ENCODE data around the gene TSACC. TPM values are rescaled to one million over a fixed set of nuclear protein-coding genes. Genes with fewer than 3 reads are reported as not detected.
"Not testable (repeated sequence)": the region's sequence is repeated elsewhere in the genome, so short reads cannot be mapped to it uniquely, and the experiment has no call there.

TSACC gene
- total and polyA plus RNA-seq, 2 donors = 0.27 to 0.71 TPM

- no peak for DNase-seq (ENCODE audit: low read depth in 6 of 9, low spot score in 9 of 9)
- Histone ChIP-seq H3K27me3 (ENCODE audit: control insufficient read depth in 2 of 2, insufficient read depth in 1 of 2, low read length in 1 of 2) (no peaks in the 10 kb centered on the region), H3K9me3 (ENCODE audit: control insufficient read depth in 2 of 2, insufficient read depth in 1 of 2, low read length in 1 of 2) (no peaks in the 10 kb centered on the region), H3K36me3 (ENCODE audit: control insufficient read depth in 2 of 2, insufficient read depth in 2 of 2, low read length in 1 of 2) (peaks cover 36 to 37% of the 10 kb centered on the region in 2 donors), H3K4me1 (ENCODE audit: control insufficient read depth in 2 of 2, insufficient read depth in 2 of 2, low read length in 2 of 2) (no peaks in the 10 kb centered on the region), H3K27ac (ENCODE audit: low read depth in 1 of 2, low read length in 1 of 2) (no peak overlapping the region), H3K4me3 (ENCODE audit: low read length in 2 of 2) (no peak overlapping the region)
- 93% methylated on average over 2 of the region's 2 CpGs for WGBS
These were observed 33.1 kb upstream of the TSACC start for GRCh38 chr1:156305215-156305614.

- peaks cover 0 to 3% of the 10 kb centered on the region in 2 donors for H3K9me3 ChIP-seq (ENCODE audit: control insufficient read depth in 2 of 2, insufficient read depth in 1 of 2, low read length in 1 of 2)
- peaks cover 57 to 65% of the 10 kb centered on the region in 2 donors for H3K36me3 ChIP-seq (ENCODE audit: control insufficient read depth in 2 of 2, insufficient read depth in 2 of 2, low read length in 1 of 2)
- H3K27me3 ChIP-seq (ENCODE audit: control insufficient read depth in 2 of 2, insufficient read depth in 1 of 2, low read length in 1 of 2) = no peaks in the 10 kb centered on the region
- H3K4me1 ChIP-seq (ENCODE audit: control insufficient read depth in 2 of 2, insufficient read depth in 2 of 2, low read length in 2 of 2) = no peaks in the 10 kb centered on the region
- H3K27ac ChIP-seq (ENCODE audit: low read depth in 1 of 2, low read length in 1 of 2) = no peak overlapping the region
- DNase-seq (ENCODE audit: low read depth in 6 of 9, low spot score in 9 of 9) = no peak
- no peak overlapping the region for H3K4me3 ChIP-seq (ENCODE audit: low read length in 2 of 2)
These were observed 30.2 kb upstream of the TSACC start for GRCh38 chr1:156308078-156308477.

DNA sequence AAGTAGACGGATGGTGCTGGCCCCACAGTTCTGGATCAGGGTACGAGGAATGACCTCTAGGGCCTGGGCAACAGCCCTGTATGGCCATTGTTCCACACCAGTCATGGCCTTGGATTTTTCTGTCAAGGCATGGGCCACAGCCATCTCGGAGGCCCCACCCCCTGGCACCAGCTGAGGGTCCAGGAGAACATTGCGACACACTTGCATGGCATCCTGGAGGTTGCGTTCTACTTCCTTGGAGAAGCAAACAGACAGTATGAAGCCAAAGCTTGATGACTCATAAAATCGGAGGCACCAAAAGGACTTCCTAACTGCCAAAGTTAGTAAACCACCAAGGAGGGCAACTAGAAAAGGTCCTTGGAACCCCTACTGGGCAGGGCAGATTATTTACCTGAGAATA is 27.4 kb upstream of the TSACC start:
- Histone ChIP-seq H3K4me1 (ENCODE audit: control insufficient read depth in 2 of 2, insufficient read depth in 2 of 2, low read length in 2 of 2) (no peaks in the 10 kb centered on the region), H3K27me3 (ENCODE audit: control insufficient read depth in 2 of 2, insufficient read depth in 1 of 2, low read length in 1 of 2) (no peaks in the 10 kb centered on the region), H3K9me3 (ENCODE audit: control insufficient read depth in 2 of 2, insufficient read depth in 1 of 2, low read length in 1 of 2) (peaks cover 0 to 3% of the 10 kb centered on the region in 2 donors), H3K27ac (ENCODE audit: low read depth in 1 of 2, low read length in 1 of 2) (no peak overlapping the region), H3K36me3 (ENCODE audit: control insufficient read depth in 2 of 2, insufficient read depth in 2 of 2, low read length in 1 of 2) (peaks cover 61 to 80% of the 10 kb centered on the region in 2 donors), H3K4me3 (ENCODE audit: low read length in 2 of 2) (no peak overlapping the region)
- 97% methylated on average over 6 of the region's 6 CpGs for WGBS
- DNase-seq (ENCODE audit: low read depth in 6 of 9, low spot score in 9 of 9) = no peak

DNA sequence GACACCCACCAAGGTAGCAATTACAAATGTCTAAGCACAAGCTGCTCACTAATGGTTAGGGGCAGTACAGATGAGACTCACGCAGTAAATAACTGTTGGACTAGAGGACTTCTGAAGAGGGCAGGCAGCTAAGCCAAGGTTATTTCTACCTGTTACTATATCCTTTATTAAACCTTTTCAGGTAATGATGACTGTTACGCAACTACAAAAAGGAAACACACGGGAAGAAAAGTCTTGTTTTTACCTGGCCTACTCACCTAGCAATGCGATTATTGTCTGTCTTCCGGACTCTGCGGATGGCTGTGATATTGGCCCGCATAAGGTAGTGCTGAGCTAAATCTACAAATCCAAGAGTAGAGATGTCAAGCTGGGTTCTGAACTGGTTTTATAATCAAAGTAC is 21.4 kb upstream of the TSACC start:
- Histone ChIP-seq H3K27me3 (ENCODE audit: control insufficient read depth in 2 of 2, insufficient read depth in 1 of 2, low read length in 1 of 2) (no peaks in the 10 kb centered on the region), H3K4me3 (ENCODE audit: low read length in 2 of 2) (no peak overlapping the region), H3K4me1 (ENCODE audit: control insufficient read depth in 2 of 2, insufficient read depth in 2 of 2, low read length in 2 of 2) (no peaks in the 10 kb centered on the region), H3K27ac (ENCODE audit: low read depth in 1 of 2, low read length in 1 of 2) (no peak overlapping the region), H3K36me3 (ENCODE audit: control insufficient read depth in 2 of 2, insufficient read depth in 2 of 2, low read length in 1 of 2) (peaks cover 76 to 88% of the 10 kb centered on the region in 2 donors), H3K9me3 (ENCODE audit: control insufficient read depth in 2 of 2, insufficient read depth in 1 of 2, low read length in 1 of 2) (peaks cover 0 to 3% of the 10 kb centered on the region in 2 donors)
- 98% methylated on average over 7 of the region's 7 CpGs for WGBS
- DNase-seq (ENCODE audit: low read depth in 6 of 9, low spot score in 9 of 9) = no peak

DNA sequence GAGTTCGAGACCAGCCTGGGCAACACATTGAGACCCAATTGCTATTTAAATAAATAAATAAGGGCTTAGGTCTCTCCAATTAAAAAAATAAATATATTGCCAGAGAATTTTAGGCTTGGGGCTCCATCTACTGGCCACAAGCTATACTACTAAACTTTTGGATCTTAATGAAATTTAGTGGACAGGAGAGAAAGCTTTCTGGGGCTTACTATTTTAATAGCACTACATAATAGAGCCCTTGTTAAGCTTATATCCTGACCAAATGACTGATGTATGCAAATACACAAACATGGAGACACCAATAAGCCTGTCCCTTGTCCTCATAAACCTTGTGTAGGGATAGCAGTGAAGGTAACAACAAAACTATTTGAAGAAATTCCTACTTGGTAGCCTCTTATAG is 18.7 kb upstream of the TSACC start:
- Histone ChIP-seq H3K36me3 (ENCODE audit: control insufficient read depth in 2 of 2, insufficient read depth in 2 of 2, low read length in 1 of 2) (peaks cover 79 to 84% of the 10 kb centered on the region in 2 donors), H3K9me3 (ENCODE audit: control insufficient read depth in 2 of 2, insufficient read depth in 1 of 2, low read length in 1 of 2) (no peaks in the 10 kb centered on the region), H3K27ac (ENCODE audit: low read depth in 1 of 2, low read length in 1 of 2) (no peak overlapping the region), H3K4me1 (ENCODE audit: control insufficient read depth in 2 of 2, insufficient read depth in 2 of 2, low read length in 2 of 2) (no peaks in the 10 kb centered on the region), H3K27me3 (ENCODE audit: control insufficient read depth in 2 of 2, insufficient read depth in 1 of 2, low read length in 1 of 2) (no peaks in the 10 kb centered on the region), H3K4me3 (ENCODE audit: low read length in 2 of 2) (no peak overlapping the region)
- peak in 2 of 9 donors; percentile 21 to 24 for DNase-seq (ENCODE audit: low read depth in 6 of 9, low spot score in 9 of 9)
- 96% methylated on average over 1 of the region's 1 CpG for WGBS

GRCh38 chr1:156320560-156320959 is 17.8 kb upstream of the TSACC start:
- DNase-seq (ENCODE audit: low read depth in 6 of 9, low spot score in 9 of 9) = no peak
- no peak overlapping the region for H3K27ac ChIP-seq (ENCODE audit: low read depth in 1 of 2, low read length in 1 of 2)
- H3K4me1 ChIP-seq (ENCODE audit: control insufficient read depth in 2 of 2, insufficient read depth in 2 of 2, low read length in 2 of 2) = no peaks in the 10 kb centered on the region
- H3K36me3 ChIP-seq (ENCODE audit: control insufficient read depth in 2 of 2, insufficient read depth in 2 of 2, low read length in 1 of 2) = peaks cover 82 to 86% of the 10 kb centered on the region in 2 donors
- 96% methylated on average over 3 of the region's 3 CpGs for WGBS
- no peaks in the 10 kb centered on the region for H3K9me3 ChIP-seq (ENCODE audit: control insufficient read depth in 2 of 2, insufficient read depth in 1 of 2, low read length in 1 of 2)
- no peak overlapping the region for H3K4me3 ChIP-seq (ENCODE audit: low read length in 2 of 2)
- H3K27me3 ChIP-seq (ENCODE audit: control insufficient read depth in 2 of 2, insufficient read depth in 1 of 2, low read length in 1 of 2) = no peaks in the 10 kb centered on the region

DNA sequence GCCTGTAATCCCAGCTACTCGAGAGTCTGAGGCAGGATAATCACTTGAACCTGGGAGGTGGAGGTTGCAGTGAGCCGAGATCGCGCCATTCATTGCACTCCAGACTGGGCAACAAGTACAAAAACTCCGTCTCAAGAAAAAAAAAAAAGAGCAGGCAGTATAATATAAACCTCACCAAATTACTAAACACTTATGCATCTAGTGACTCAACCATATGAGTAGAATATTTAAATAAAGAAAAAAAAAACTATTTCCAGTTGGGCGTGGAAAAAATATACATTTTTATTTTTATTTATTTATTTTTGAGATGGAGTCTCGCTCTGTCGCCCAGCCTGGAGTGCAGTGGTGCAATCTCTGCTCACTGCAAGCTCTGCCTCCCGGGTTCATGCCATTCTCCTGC is 15.1 kb upstream of the TSACC start:
- not testable (repeated sequence) for H3K27me3 ChIP-seq (ENCODE audit: control insufficient read depth in 2 of 2, insufficient read depth in 1 of 2, low read length in 1 of 2); H3K9me3 ChIP-seq (ENCODE audit: control insufficient read depth in 2 of 2, insufficient read depth in 1 of 2, low read length in 1 of 2); H3K4me3 ChIP-seq (ENCODE audit: low read length in 2 of 2); H3K27ac ChIP-seq (ENCODE audit: low read depth in 1 of 2, low read length in 1 of 2); H3K4me1 ChIP-seq (ENCODE audit: control insufficient read depth in 2 of 2, insufficient read depth in 2 of 2, low read length in 2 of 2); DNase-seq (ENCODE audit: low read depth in 6 of 9, low spot score in 9 of 9)
- H3K36me3 ChIP-seq (ENCODE audit: control insufficient read depth in 2 of 2, insufficient read depth in 2 of 2, low read length in 1 of 2) = peaks cover 66 to 69% of the 10 kb centered on the region in 2 donors
- 98% methylated on average over 9 of the region's 9 CpGs for WGBS

DNA sequence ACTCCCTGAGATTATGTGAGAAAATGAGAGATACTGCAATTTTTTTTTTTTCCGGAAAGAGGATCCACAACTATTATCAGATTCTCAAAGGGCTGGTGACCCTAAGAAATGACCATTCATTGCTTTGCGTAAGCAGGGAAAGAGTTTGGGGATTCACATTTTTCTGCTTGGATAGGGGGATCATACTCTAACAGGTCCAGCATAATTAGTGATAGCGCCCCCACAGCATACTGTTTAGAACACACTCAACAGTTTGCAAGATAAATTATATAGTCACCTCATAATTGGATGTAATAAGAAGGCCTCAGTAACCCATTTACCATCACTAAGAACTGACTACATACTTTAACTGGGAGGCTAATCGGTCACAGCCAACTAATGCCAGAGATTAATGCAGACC is 2.1 kb upstream of the TSACC start:
- Histone ChIP-seq H3K36me3 (ENCODE audit: control insufficient read depth in 2 of 2, insufficient read depth in 2 of 2, low read length in 1 of 2) (peaks cover 28 to 41% of the 10 kb centered on the region in 2 donors), H3K4me1 (ENCODE audit: control insufficient read depth in 2 of 2, insufficient read depth in 2 of 2, low read length in 2 of 2) (peaks cover 10 to 11% of the 10 kb centered on the region in 2 donors), H3K4me3 (ENCODE audit: low read length in 2 of 2) (peak overlapping the region in 1 of 2 donors; percentile 7), H3K27ac (ENCODE audit: low read depth in 1 of 2, low read length in 1 of 2) (no peak overlapping the region), H3K27me3 (ENCODE audit: control insufficient read depth in 2 of 2, insufficient read depth in 1 of 2, low read length in 1 of 2) (no peaks in the 10 kb centered on the region), H3K9me3 (ENCODE audit: control insufficient read depth in 2 of 2, insufficient read depth in 1 of 2, low read length in 1 of 2) (no peaks in the 10 kb centered on the region)
- no peak for DNase-seq (ENCODE audit: low read depth in 6 of 9, low spot score in 9 of 9)
- WGBS = 92% methylated on average over 4 of the region's 4 CpGs

DNA sequence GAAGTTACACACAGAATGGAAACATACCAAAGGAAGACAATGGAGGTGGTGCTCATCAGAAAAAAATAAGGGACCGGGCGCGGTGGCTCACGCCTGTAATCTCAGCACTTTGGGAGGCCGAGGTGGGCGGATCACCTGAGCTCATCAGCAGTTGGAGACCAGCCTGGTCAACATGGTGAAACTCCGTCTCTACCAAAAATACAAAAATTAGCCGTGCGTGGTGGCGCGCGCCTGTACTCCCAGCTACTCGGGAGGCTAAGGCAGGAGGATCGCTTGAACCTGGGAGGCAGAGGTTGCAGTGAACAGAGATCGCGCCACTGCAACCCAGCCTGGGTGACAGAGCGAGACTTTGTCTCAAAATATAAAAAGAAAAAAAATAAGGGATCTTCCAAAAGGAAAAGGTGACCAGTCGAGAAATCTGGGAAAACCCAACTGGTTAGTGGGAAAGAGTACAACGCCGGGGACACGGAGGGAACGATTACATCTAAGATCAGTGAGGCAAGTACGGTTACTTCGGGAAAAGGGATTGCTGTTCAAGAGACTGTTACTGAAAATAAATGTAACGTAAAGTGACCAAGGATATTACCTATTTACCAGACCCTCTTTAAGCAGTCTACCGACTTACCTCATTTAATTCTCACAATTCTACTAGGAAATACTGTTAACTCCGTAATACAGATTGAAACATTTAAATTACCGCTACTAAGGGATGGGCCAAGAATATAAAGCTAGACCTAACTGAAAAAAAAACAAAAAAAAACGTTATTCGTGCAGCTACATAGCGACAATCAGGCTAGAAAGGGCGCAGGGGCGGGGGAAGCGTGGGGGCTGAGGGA is 1.1 kb upstream of the TSACC start:
- Histone ChIP-seq H3K4me3 (ENCODE audit: low read length in 2 of 2) (peak overlapping the region; percentile 72 to 81), H3K9me3 (ENCODE audit: control insufficient read depth in 2 of 2, insufficient read depth in 1 of 2, low read length in 1 of 2) (no peaks in the 10 kb centered on the region), H3K27me3 (ENCODE audit: control insufficient read depth in 2 of 2, insufficient read depth in 1 of 2, low read length in 1 of 2) (no peaks in the 10 kb centered on the region), H3K4me1 (ENCODE audit: control insufficient read depth in 2 of 2, insufficient read depth in 2 of 2, low read length in 2 of 2) (peaks cover 10 to 11% of the 10 kb centered on the region in 2 donors), H3K27ac (ENCODE audit: low read depth in 1 of 2, low read length in 1 of 2) (peak overlapping the region; percentile 59 to 83), H3K36me3 (ENCODE audit: control insufficient read depth in 2 of 2, insufficient read depth in 2 of 2, low read length in 1 of 2) (peaks cover 22 to 32% of the 10 kb centered on the region in 2 donors)
- no peak for DNase-seq (ENCODE audit: low read depth in 6 of 9, low spot score in 9 of 9)
- 42% methylated on average over 34 of the region's 34 CpGs for WGBS

Measured in thymus (tissue), 11 donors.